Tongue (tissue), 2 donors: ENCODE measurements around the gene ZNF318. TPM values are rescaled to one million over a fixed set of nuclear protein-coding genes. Genes with fewer than 3 reads are reported as not detected.
A peak's percentile ranks its signal among the peaks of the same experiment; 100 is the strongest.
"Not testable (repeated sequence)": the region's sequence is repeated elsewhere in the genome, so short reads cannot be mapped to it uniquely, and the experiment has no call there.

Experiments
- DNase-seq: peaks from one replicate; pipeline ENCODE4 v3.0.0-alpha.2; 2015
- total RNA-seq: library from RNA; depleted of rRNA; stranded (reverse); fragments of >200 nt; gene quantifications from one replicate; pipeline ENCODE4 v1.2.3, GENCODE V29; 2014

ZNF318 gene
- total RNA-seq, 1 donor from 2014 or later: 13.0 TPM

GRCh38 chr6:43335469-43335868 is 34.0 kb downstream of the ZNF318 start:
- DNase-seq: no peak

GRCh38 chr6:43334466-43335095 is 34.9 kb downstream of the ZNF318 start:
- peak; percentile 85 for DNase-seq

GRCh38 chr6:43331891-43332290 is 37.6 kb downstream of the ZNF318 start:
- DNase-seq: no peak

GRCh38 chr6:43331470-43331869 is 38.0 kb downstream of the ZNF318 start:
- DNase-seq: no peak

GRCh38 chr6:43328528-43328927 is 40.9 kb downstream of the ZNF318 start:
- no peak for DNase-seq

GRCh38 chr6:43325876-43326275 is 43.6 kb downstream of the ZNF318 start:
- no peak for DNase-seq

GRCh38 chr6:43318011-43318410 is 51.4 kb downstream of the ZNF318 start:
- DNase-seq: no peak

GRCh38 chr6:43313813-43314212 is 55.6 kb downstream of the ZNF318 start:
- DNase-seq: no peak

- no peak for DNase-seq
These were observed 57.8 kb downstream of the ZNF318 start for GRCh38 chr6:43311666-43312065.

- no peak for DNase-seq
These were observed 58.8 kb downstream of the ZNF318 start for GRCh38 chr6:43310624-43311023.

GRCh38 chr6:43310134-43310533 is 59.3 kb downstream of the ZNF318 start:
- no peak for DNase-seq

- no peak for DNase-seq
These were observed 60.4 kb downstream of the ZNF318 start for GRCh38 chr6:43308990-43309477.

GRCh38 chr6:43308101-43308989 is 61.1 kb downstream of the ZNF318 start, which contains the start of gene CRIP3:
Gene CRIP3, minus strand, starts transcription at chr6:43308826. Its CDS starts 34 bp downstream, at chr6:43308792.
- peak; percentile 52 for DNase-seq

- no peak for DNase-seq
These were observed 61.9 kb downstream of the ZNF318 start for GRCh38 chr6:43307451-43308100.

GRCh38 chr6:43306086-43306485 is 63.4 kb downstream of the ZNF318 start:
- DNase-seq: no peak

- no peak for DNase-seq
These were observed 64.6 kb downstream of the ZNF318 start for GRCh38 chr6:43304882-43305281.

- no peak for DNase-seq
These were observed 65.1 kb downstream of the ZNF318 start for GRCh38 chr6:43304361-43304760.

GRCh38 chr6:43303751-43304331 is 65.6 kb downstream of the ZNF318 start:
- DNase-seq: no peak

GRCh38 chr6:43303006-43303405 is 66.4 kb downstream of the ZNF318 start:
- DNase-seq: not testable (repeated sequence)

- no peak for DNase-seq
These were observed 67.3 kb downstream of the ZNF318 start for GRCh38 chr6:43302126-43302525.

- DNase-seq: no peak
These were observed 68.2 kb downstream of the ZNF318 start for GRCh38 chr6:43301081-43301870.
